Prostate gland (tissue), 2 donors: ENCODE results near the gene LDB3.

Experiments used
- POLR2A ChIP-seq: fragments of 450-650 bp; IDR thresholded peaks from one replicate; pipeline ENCODE4 v1.6.1; 2016; ENCODE audit warnings: antibody characterized with exemption, mild to moderate bottlenecking
- POLR2AphosphoS5 ChIP-seq: sonication (generic); formaldehyde crosslinking; IDR thresholded peaks from one replicate; pipeline ENCODE4 v1.6.1; 2017; ENCODE audit warnings: antibody characterized with exemption
- TF ChIP-seq, protein P1 (sequence below), 4 experiments: fragments of 200-600 bp in 2 of 4; fragments of 450-650 bp in 2 of 4; sonication (generic) in 2 of 4; IDR thresholded peaks; 1 replicate in 3 of 4; 2 replicates in 1 of 4; pipeline ENCODE4 v1.5.1; 2016 to 2019; ENCODE audit warnings: antibody characterized with exemption in 4 of 4, mild to moderate bottlenecking in 2 of 4, moderate library complexity in 2 of 4

DNA sequence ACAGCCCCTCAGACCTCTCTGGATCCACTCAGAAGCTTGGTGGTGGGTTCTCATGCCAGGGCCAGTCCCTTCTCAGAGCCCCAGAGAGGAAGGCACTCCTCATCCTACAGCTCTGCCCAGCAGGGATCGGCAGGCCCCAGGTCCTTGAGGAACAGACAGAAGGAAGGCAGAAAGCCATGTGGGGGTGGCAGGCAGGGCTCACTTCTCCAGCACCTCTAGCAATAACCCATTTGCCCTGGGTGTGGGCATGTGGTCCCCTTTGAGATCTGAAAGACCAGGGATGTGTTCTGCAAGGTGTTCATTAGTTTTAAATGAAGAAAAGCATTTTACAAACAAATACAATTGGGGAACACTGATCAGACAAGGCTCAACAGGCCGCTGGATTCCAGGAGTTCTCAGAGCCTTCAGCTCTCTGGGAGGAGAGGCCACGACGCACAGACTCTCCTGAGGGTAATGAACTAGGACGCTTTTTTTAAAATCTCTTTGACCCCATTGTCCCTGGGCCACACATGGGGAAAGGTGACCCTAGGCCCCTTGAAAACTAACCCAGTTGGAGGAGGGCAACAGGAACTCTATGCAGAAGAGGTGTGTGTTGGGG is 40.6 kb downstream of the LDB3 start:
- TF ChIP-seq, protein P1, sequence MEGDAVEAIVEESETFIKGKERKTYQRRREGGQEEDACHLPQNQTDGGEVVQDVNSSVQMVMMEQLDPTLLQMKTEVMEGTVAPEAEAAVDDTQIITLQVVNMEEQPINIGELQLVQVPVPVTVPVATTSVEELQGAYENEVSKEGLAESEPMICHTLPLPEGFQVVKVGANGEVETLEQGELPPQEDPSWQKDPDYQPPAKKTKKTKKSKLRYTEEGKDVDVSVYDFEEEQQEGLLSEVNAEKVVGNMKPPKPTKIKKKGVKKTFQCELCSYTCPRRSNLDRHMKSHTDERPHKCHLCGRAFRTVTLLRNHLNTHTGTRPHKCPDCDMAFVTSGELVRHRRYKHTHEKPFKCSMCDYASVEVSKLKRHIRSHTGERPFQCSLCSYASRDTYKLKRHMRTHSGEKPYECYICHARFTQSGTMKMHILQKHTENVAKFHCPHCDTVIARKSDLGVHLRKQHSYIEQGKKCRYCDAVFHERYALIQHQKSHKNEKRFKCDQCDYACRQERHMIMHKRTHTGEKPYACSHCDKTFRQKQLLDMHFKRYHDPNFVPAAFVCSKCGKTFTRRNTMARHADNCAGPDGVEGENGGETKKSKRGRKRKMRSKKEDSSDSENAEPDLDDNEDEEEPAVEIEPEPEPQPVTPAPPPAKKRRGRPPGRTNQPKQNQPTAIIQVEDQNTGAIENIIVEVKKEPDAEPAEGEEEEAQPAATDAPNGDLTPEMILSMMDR (IDR thresholded peaks at IDR 0.05), result no peak
- TF ChIP-seq POLR2A, result no peak
- TF ChIP-seq POLR2AphosphoS5, result no peak
